OCI-LY1 (cell line): ENCODE data around the gene ANKS1A.

Source experiments
- EZH2 ChIP-seq: fragments of 200-600 bp; sonication (generic), shearing (Covaris generic); IDR thresholded peaks from 2 replicates; pipeline ENCODE4 v1.8.0; 2017; ENCODE audit warnings: borderline replicate concordance, mixed run types, mild to moderate bottlenecking, antibody characterized with exemption, low read length, moderate library complexity, mixed read lengths
- TF ChIP-seq, protein P1 (sequence below): fragments of 200-600 bp; sonication (generic), shearing (Covaris generic); IDR thresholded peaks from 2 replicates; pipeline ENCODE4 v1.5.1; 2017; ENCODE audit warnings: mild to moderate bottlenecking, antibody characterized with exemption, low read length, moderate library complexity, mixed read lengths

DNA sequence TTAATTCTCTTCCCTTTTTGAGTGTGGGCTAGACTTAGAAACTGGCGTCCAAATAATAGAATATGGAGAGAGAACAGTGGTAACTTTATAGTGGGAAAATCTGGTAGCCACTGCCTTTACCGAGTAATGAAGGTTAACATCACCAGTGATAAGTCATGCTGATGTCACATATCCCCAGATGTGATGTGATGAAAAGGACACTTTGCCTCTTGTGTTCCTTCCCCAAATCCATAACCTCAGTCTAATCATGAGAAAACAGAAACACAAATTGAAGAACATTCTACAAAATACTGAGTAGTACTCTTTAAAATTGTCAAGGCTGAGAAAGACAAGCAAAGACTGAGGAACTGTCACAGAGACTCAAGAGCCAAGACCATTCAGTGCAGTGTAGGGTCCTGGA, 17.8 kb downstream of the ANKS1A start:
- TF ChIP-seq, protein P1, sequence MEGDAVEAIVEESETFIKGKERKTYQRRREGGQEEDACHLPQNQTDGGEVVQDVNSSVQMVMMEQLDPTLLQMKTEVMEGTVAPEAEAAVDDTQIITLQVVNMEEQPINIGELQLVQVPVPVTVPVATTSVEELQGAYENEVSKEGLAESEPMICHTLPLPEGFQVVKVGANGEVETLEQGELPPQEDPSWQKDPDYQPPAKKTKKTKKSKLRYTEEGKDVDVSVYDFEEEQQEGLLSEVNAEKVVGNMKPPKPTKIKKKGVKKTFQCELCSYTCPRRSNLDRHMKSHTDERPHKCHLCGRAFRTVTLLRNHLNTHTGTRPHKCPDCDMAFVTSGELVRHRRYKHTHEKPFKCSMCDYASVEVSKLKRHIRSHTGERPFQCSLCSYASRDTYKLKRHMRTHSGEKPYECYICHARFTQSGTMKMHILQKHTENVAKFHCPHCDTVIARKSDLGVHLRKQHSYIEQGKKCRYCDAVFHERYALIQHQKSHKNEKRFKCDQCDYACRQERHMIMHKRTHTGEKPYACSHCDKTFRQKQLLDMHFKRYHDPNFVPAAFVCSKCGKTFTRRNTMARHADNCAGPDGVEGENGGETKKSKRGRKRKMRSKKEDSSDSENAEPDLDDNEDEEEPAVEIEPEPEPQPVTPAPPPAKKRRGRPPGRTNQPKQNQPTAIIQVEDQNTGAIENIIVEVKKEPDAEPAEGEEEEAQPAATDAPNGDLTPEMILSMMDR, result no peak
- no peak for TF ChIP-seq EZH2
